HUES6 (cell line): ENCODE measurements around the gene USP26.
"Not testable (repeated sequence)": the region's sequence is repeated elsewhere in the genome, so short reads cannot be mapped to it uniquely, and the experiment has no call there.

Experiments used
- H3K27ac ChIP-seq: 2 replicates; pipeline ENCODE4 v1.7.0; 2013; ENCODE audit warnings: low read depth, mild to moderate bottlenecking, low read length, inconsistent platforms
- H3K27me3 ChIP-seq: 2 replicates; pipeline ENCODE4 v1.6.1; 2013; ENCODE audit warnings: low read length; ENCODE audit not compliant: control insufficient read depth, insufficient read depth
- H3K36me3 ChIP-seq: 2 replicates; pipeline ENCODE4 v1.6.1; 2013; ENCODE audit warnings: low read length; ENCODE audit not compliant: control insufficient read depth, insufficient read depth
- H3K4me1 ChIP-seq: 2 replicates; pipeline ENCODE4 v1.6.1; 2013; ENCODE audit warnings: low read length; ENCODE audit not compliant: control insufficient read depth, insufficient read depth
- H3K4me3 ChIP-seq: 2 replicates; pipeline ENCODE4 v1.5.1; 2013; ENCODE audit warnings: low read depth, low read length
- H3K9ac ChIP-seq: one replicate; pipeline ENCODE4 v1.6.1; 2013; ENCODE audit warnings: mild to moderate bottlenecking, low read length
- H3K9me3 ChIP-seq: 2 replicates; pipeline ENCODE4 v1.6.1; 2013; ENCODE audit warnings: low read depth, low read length; ENCODE audit not compliant: control insufficient read depth, insufficient read depth

Gene USP26, protein sequence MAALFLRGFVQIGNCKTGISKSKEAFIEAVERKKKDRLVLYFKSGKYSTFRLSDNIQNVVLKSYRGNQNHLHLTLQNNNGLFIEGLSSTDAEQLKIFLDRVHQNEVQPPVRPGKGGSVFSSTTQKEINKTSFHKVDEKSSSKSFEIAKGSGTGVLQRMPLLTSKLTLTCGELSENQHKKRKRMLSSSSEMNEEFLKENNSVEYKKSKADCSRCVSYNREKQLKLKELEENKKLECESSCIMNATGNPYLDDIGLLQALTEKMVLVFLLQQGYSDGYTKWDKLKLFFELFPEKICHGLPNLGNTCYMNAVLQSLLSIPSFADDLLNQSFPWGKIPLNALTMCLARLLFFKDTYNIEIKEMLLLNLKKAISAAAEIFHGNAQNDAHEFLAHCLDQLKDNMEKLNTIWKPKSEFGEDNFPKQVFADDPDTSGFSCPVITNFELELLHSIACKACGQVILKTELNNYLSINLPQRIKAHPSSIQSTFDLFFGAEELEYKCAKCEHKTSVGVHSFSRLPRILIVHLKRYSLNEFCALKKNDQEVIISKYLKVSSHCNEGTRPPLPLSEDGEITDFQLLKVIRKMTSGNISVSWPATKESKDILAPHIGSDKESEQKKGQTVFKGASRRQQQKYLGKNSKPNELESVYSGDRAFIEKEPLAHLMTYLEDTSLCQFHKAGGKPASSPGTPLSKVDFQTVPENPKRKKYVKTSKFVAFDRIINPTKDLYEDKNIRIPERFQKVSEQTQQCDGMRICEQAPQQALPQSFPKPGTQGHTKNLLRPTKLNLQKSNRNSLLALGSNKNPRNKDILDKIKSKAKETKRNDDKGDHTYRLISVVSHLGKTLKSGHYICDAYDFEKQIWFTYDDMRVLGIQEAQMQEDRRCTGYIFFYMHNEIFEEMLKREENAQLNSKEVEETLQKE

DNA sequence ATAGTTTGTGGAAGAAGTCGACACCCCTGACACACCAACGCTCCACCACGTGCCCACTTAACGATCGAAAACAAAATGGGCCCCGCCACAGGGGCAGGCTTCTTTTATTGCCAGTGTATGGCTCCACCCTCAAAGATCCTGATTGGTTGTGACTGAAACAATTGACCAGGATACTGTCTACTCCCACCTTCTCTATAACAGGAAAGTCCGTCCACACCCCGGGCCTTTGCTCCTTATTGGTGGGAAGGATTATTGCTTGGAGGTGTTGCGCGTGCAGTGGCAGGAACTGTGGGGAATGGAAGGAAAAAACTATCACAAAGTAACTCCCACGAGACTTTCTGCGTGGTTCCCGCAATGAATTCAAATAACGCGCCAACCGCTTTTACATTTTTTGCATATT is at the start of gene USP26:
Gene USP26 (minus strand): TSS at position 79 of the 400 bp plus-strand sequence. CDS start 68,889 bp downstream, outside the sequence.
- H3K4me3 ChIP-seq = no peak within 1 kb of the TSS
- H3K4me1 ChIP-seq = no peaks in the 10 kb centered on the region
- no peak within 1 kb of the TSS for H3K9ac ChIP-seq
- H3K36me3 ChIP-seq = no peaks in the 10 kb centered on the region
- no peaks in the 10 kb centered on the region for H3K9me3 ChIP-seq
- no peaks in the 10 kb centered on the region; the same call in 1 of the 2 replicates for H3K27me3 ChIP-seq
- H3K27ac ChIP-seq = no peak within 1 kb of the TSS

DNA sequence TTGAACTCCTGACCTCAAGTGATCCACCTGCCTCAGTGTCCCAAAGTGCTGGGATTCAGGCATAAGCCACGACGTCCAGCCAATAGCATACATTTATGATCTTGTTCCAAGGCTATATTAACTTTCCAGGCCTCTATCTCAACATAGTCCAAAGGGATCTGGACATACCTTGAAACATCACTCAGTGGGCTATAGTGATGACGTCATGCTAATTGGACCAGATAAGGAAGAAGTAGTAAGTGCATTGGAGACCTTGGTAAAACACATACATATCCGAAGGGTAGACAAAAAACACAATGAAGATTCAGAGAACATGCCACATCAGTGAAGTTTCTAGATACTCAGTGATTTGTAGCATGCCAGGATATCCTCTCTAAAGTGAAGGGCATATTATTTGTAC is 37.4 kb upstream of the USP26 start:
- Histone ChIP-seq H3K27ac (no peak overlapping the region), H3K27me3 (peaks cover 3% of the 10 kb centered on the region; the same call in 1 of the 2 replicates), H3K36me3 (no peaks in the 10 kb centered on the region), H3K9me3 (no peaks in the 10 kb centered on the region), H3K4me3 (no peak overlapping the region), H3K9ac (no peak overlapping the region), H3K4me1 (no peaks in the 10 kb centered on the region)

DNA sequence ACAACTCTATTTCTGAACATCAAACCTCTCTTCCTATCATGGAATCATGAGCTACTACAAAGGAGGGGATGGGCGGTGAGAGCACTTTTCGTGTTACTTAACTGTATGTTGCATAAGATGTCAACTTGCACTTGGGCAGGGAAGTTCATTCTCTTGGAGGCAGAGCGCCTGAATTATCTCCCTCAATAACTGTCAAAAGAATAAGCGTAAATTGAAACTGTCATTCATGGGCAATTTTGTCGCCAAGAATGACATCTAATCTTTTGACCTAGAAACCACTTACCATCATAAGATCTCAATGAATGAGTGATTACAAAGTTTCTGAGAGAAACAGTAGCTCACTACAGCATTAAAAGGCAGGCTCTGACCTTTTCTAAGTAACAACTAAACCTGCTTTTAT is 23.5 kb upstream of the USP26 start:
- H3K27ac ChIP-seq = no peak overlapping the region
- H3K36me3 ChIP-seq = no peaks in the 10 kb centered on the region
- H3K4me1 ChIP-seq = peaks cover 14% of the 10 kb centered on the region
- no peaks in the 10 kb centered on the region for H3K9me3 ChIP-seq
- H3K9ac ChIP-seq = no peak overlapping the region
- peaks cover 25% of the 10 kb centered on the region; the same call in 1 of the 2 replicates for H3K27me3 ChIP-seq
- H3K4me3 ChIP-seq = no peak overlapping the region

DNA sequence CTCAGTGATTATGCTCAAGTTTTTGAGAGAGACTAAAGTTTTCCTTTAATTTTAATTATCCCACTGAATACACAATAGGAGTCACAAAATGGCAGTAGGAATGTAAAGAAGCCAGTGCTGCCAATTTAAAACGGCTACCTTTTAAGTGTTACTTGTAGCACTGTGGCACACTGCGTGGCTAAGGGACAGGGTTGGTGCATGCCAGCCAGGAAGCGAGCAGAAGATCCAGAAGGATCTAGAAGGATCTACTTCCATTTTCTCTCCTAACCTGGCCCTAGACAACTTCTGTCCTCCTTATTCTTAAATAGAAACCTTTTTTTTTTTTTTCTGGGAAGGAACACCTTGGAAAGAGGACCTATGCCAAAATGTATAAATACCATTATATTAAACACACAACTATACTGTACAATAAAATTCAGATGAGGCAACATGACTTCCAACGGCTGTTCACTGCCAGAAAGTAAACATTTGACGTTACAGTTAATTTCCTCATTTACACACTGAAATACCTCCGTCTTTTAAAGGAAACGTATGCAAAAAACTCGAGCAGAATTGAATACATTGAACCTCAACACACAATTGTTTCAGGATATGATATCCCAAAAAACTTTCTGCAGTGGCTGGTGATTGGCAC is 2.7 kb downstream of the USP26 start:
- no peak overlapping the region for H3K4me3 ChIP-seq
- H3K9ac ChIP-seq = no peak overlapping the region
- H3K27me3 ChIP-seq = no peaks in the 10 kb centered on the region; the same call in 1 of the 2 replicates
- no peak overlapping the region for H3K27ac ChIP-seq
- H3K4me1 ChIP-seq = no peaks in the 10 kb centered on the region
- H3K9me3 ChIP-seq = no peaks in the 10 kb centered on the region
- no peaks in the 10 kb centered on the region for H3K36me3 ChIP-seq

DNA sequence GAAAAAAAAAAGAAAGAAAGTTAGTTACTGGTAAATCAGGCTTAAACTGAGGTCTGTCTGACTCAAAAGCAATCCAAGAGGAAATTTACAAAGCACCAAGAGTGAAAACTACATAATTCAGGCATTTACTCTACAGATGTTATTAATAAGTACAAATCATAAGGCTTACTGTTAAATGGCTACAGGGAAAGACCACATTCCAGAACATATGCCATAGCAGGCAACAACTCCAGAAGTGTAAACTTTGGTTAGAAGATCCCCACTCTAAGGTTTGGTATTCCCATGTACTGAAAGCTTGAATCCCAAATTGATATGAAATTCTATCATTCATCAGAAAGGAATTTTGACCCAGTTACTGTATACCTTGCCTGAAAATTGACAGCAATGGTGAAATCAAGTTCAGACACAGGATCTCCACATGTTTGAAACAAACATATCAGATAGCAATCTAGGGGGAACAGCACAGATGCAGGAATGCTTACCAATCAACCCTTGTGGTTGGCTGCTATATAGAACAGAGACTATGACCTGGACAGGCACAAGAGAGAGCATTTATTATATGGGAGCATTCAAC is 6.6 kb downstream of the USP26 start:
- H3K36me3 ChIP-seq = no peaks in the 10 kb centered on the region
- H3K9me3 ChIP-seq = no peaks in the 10 kb centered on the region
- no peaks in the 10 kb centered on the region for H3K4me1 ChIP-seq
- no peak overlapping the region for H3K9ac ChIP-seq
- no peaks in the 10 kb centered on the region; the same call in 1 of the 2 replicates for H3K27me3 ChIP-seq
- H3K4me3 ChIP-seq = no peak overlapping the region
- no peak overlapping the region for H3K27ac ChIP-seq

DNA sequence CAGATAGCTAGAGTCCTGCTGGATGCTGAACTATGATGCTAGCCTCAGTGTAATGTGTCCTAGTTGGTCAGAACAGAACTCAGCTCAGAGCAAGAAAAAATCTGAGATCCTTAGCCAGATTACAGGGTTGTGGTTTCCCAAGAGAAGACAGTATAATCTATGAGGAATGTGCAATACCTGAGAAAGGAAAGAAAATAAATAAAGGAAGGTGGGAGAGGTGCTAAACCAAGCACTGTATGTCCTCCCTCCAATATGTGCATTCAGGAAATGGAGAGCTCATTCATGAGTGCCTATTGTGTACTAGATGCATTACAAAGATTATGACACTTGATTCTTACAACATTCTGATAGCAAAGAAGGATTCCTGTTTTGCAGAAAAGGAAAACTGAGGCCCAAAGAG is 7.5 kb downstream of the USP26 start:
- no peaks in the 10 kb centered on the region for H3K4me1 ChIP-seq
- H3K4me3 ChIP-seq = no peak overlapping the region
- H3K27me3 ChIP-seq = no peaks in the 10 kb centered on the region; the same call in 1 of the 2 replicates
- H3K27ac ChIP-seq = no peak overlapping the region
- H3K9ac ChIP-seq = no peak overlapping the region
- H3K36me3 ChIP-seq = no peaks in the 10 kb centered on the region
- no peaks in the 10 kb centered on the region for H3K9me3 ChIP-seq

DNA sequence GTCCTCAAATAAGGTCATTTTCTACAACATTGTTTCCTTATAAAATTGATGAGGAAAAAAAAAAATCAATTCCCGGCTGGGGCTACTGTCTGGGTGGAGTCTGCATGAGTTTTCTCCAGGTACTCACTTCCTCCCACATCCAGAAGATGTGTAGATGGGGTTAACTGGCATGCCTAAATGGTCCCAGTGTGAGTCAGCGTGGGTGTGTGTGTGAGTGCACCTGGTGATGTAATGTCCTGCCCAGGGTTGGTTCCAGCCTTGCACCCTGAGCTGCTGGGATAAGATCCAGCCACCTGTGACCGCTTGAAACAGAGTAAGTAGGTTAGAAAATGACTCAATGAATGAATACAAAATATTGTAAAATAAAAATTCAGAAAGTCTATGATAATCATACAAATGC is 11.1 kb downstream of the USP26 start:
- H3K27ac ChIP-seq = no peak overlapping the region
- no peaks in the 10 kb centered on the region for H3K4me1 ChIP-seq
- no peaks in the 10 kb centered on the region for H3K36me3 ChIP-seq
- H3K4me3 ChIP-seq = no peak overlapping the region
- H3K9ac ChIP-seq = no peak overlapping the region
- peaks cover 11% of the 10 kb centered on the region; the same call in 1 of the 2 replicates for H3K27me3 ChIP-seq
- H3K9me3 ChIP-seq = no peaks in the 10 kb centered on the region

DNA sequence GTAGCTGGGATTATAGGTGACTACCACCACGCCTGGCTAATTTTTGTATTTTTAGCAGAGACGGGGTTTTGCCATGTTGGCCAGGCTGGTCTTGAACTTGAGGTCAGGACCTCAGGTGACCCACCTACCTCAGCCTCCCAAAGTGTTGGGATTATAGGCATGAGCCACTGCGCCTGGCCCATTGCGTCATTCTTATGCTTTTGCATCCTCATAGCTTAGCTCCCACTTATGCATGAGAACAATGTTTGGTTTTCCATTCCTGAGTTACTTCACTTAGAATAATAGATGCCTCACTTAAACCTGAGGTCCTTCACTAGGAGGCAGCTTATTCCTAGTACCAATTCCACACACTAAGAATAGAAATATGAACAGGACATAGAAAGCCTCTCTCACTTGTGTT is 11.9 kb downstream of the USP26 start:
- H3K27ac ChIP-seq, H3K36me3 ChIP-seq, H3K4me3 ChIP-seq, H3K4me1 ChIP-seq, H3K9ac ChIP-seq, H3K9me3 ChIP-seq: not testable (repeated sequence)
- H3K27me3 ChIP-seq = peaks cover 11% of the 10 kb centered on the region; the same call in 1 of the 2 replicates

DNA sequence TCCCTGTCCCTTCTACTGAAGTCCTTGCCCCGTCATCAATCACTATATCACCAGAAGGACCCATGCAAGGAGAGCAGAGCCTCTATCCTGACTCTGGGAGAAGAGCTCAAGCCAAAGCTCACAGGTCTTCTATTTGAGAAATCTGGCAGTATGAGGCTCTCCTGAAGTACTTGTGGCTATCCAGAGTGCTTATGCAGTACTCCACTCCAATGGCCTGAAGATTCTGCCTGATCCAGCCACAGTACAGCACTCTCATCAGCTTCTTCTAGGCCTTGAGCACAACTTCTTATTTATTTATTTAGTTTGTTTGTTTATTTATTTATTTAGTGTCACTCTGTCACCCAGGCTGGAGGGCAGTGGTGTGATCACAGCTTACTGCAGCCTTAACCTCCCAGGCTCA is 13.0 kb downstream of the USP26 start:
- peaks cover 11% of the 10 kb centered on the region; the same call in 1 of the 2 replicates for H3K27me3 ChIP-seq
- H3K9ac ChIP-seq = no peak overlapping the region
- no peaks in the 10 kb centered on the region for H3K9me3 ChIP-seq
- H3K36me3 ChIP-seq = no peaks in the 10 kb centered on the region
- no peak overlapping the region for H3K4me3 ChIP-seq
- H3K4me1 ChIP-seq = no peaks in the 10 kb centered on the region
- no peak overlapping the region for H3K27ac ChIP-seq

DNA sequence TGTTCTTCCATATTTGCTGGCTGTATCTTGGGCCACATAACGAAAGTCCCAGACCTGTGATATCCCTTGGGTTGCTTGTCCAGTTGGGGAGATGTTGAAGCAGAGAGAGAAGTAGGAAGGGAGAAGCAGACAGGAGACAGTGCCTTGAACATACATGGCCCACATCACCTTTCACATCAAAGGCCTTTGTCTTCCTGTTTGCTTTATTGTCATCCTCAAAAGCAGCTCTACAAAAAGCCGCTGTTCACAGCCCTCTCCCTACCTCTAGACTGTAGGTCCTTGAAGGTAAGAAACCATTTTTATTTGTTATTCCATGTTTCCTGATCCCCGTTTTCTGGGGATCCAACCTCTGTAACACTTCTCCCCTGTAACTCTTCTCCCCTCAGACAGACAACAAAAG is 14.9 kb downstream of the USP26 start:
- no peak overlapping the region for H3K4me3 ChIP-seq
- H3K9me3 ChIP-seq = no peaks in the 10 kb centered on the region; the same call in 1 of the 2 replicates
- H3K4me1 ChIP-seq = no peaks in the 10 kb centered on the region
- H3K9ac ChIP-seq = no peak overlapping the region
- no peaks in the 10 kb centered on the region for H3K36me3 ChIP-seq
- peaks cover 11% of the 10 kb centered on the region; the same call in 1 of the 2 replicates for H3K27me3 ChIP-seq
- H3K27ac ChIP-seq = no peak overlapping the region
